Measurements from ENCODE around the gene LAPTM5.

LAPTM5 gene

DNA sequence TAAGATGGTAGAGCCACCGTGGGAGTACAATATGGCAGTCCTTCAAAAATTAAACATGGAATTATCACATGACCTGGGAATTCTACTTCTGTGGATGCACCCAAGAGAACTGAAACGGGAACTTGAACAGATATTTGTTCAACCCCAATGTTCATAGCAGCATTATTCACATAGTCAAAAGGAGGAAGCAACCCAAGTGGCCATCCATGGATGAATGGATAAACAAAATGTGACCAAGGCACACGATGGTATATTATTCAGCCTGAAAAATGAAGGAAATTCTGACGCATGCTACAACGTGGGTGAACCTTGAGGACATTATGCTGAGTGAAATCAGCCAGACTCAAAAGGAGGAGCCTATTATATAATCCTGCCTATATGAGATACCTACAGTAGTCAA is 22.8 kb upstream of the LAPTM5 start:
- H3K4me3 ChIP-seq (ENCODE audit: low read length): no peak overlapping the region

DNA sequence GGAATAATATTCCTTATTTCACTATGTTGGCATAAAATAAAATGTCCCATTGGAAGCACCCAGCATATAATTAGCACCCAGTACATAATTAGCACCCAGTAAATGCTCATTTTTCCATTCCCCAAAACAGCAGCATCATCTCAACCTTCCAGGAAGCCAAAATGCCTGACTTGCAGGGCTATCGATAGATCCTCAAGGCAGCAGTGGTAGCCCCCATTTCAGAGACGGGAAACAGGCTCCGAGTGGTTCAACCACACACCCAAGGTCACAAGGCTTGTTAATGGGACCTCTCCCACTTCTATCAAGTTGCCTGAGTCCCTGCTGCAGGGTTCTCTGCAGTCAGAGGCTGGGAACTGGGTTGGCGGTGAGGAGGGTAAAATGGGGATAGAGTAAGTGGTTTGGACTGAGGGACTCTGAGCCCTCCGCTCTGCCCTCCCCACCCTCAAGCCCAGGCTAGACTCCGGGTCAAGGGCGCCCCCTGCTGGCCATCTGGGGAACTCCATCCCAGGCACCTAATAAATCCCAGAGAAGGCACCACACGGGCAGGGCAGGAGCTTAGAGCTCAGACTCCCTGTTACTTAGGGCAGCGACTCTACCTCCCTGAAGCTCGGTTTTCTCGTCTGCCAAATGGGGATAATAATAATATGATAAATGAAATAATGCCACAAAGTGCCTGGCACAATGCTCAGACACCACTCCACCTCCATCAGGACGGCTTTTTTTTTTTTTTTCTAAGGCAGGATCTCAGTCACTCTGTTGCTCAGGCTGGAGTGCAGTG is 21.9 kb upstream of the LAPTM5 start:
- H3K4me3 ChIP-seq (ENCODE audit: low read length): no peak overlapping the region

More for the DNA sequence above, 22.8 kb upstream of the LAPTM5 start:
- no peak for TF ChIP-seq ZNF274 (IDR thresholded peaks at IDR 0.05; ENCODE audit: low read depth, low read length)

DNA sequence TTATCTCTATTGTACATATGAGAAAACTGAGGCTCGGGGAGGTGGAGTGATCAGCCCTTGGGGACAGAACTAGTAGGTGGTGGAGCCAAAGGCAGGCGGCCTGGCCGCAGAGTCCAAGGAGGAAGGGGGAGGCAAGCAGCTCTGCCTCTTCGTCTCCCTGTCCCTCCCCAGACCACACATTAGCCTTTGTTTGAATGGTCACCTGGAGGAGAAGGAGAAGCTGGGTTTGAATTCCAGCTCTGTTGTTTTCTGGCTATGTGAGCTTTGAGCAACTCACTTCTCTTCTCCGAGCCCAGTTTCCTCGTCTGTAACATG is 21.4 kb upstream of the LAPTM5 start:
- H3K4me3 ChIP-seq (ENCODE audit: low read length): no peak overlapping the region
- no peak for TF ChIP-seq ZNF274 (IDR thresholded peaks at IDR 0.05; ENCODE audit: low read depth, low read length)

More for the DNA sequence above, 21.9 kb upstream of the LAPTM5 start:
- no peak for TF ChIP-seq ZNF274 (IDR thresholded peaks at IDR 0.05; ENCODE audit: low read depth, low read length)

DNA sequence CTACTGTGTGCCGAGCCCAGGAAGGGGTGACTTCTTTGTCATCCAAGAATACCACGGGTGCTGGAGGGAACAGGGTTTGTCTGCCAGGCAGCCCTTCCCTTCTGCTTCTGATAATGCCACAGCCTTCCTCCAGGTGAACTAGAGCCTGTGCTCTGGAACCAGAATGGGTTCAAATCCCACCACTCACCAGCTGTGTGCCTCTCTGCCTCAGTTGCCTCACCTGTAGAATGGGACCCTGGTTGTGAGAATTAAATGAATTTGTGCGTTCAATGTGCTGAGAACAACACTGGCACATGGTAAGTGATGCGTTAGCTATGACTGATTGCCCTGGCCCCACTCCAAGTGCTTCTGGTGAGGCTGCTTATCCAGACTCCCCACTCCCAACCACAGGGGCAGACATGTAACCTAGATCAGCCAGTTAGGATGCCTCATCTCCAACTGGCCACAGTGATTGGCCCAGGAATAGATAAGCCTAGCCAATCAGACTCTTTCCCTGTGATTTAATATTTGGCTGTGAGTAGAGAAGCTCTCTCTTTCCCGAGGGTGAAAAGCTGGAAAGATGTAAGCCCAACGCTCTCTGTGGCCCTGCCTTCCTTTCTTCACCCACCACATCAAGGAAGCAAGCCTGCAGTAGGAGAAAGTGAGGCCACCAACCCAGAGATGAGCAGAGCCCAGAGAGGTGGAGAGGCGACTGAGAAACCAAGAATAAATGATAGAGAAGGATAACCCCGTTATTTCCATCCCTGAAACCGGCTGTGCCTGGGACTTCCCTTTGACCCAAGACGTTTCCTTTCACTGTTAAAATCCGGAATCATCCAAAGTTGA is 20.8 kb upstream of the LAPTM5 start:
- no peak for TF ChIP-seq ZNF274 (IDR thresholded peaks at IDR 0.05; ENCODE audit: low read depth, low read length)
- H3K4me3 ChIP-seq (ENCODE audit: low read length): no peak overlapping the region

DNA sequence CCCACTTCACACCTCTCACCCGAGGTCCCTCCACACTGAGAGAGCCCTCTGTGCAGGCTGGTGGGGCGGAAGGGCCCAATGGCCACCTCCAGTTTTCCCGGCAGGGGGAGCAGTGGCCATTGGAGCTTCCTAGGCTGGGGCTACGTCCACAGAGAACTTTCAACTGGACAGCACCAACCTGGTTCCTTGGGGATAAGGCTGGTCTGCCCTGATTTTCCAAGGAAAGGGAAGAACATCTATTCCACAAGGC is 20.3 kb upstream of the LAPTM5 start:
- TF ChIP-seq ZNF274 (IDR thresholded peaks at IDR 0.05; ENCODE audit: low read depth, low read length): no peak

DNA sequence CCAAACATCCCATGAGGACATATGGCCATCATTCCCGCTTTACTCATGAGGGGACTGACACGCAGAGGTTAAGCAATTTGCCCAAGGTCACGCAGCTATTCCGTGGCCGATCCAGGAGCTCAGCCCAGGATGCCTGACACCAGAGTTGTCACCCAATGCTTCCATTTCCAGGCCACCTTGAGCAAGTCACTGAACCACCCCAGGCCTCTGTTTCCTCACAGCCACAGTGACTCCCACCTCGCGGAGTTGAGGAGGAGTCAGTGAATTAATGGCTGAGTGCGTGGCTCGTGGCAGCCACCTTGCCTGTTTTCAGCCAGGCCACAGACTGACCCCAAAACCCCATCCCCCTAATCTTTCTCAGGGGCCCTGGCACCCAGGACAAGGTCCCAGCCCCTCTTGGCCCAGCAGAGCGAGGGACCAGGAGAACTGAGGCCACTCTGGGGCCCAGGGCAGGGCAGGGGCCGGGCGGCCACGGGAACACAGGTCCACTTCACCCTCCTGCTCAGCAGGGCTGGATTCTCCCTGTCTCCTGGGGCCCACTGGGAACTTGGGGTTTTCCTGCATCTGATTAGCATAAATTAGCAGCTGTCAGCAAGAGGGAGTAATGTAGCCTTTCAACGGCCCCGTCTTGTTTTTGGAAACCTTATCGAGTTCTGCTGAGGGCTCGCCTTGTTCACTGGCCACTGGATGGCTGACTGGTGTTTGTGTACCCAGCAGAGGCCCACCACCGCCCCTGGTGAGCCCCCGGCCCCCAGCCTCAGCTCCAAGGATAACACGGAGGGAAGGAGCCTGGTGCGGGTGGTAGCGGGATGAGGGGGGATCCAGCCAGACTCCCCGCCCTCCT is 19.7 kb upstream of the LAPTM5 start:
- no peak overlapping the region for H3K4me3 ChIP-seq (ENCODE audit: low read length)
- TF ChIP-seq ZNF274 (IDR thresholded peaks at IDR 0.05; ENCODE audit: low read depth, low read length): no peak

More for the DNA sequence above, 20.3 kb upstream of the LAPTM5 start:
- H3K4me3 ChIP-seq (ENCODE audit: low read length): no peak overlapping the region

DNA sequence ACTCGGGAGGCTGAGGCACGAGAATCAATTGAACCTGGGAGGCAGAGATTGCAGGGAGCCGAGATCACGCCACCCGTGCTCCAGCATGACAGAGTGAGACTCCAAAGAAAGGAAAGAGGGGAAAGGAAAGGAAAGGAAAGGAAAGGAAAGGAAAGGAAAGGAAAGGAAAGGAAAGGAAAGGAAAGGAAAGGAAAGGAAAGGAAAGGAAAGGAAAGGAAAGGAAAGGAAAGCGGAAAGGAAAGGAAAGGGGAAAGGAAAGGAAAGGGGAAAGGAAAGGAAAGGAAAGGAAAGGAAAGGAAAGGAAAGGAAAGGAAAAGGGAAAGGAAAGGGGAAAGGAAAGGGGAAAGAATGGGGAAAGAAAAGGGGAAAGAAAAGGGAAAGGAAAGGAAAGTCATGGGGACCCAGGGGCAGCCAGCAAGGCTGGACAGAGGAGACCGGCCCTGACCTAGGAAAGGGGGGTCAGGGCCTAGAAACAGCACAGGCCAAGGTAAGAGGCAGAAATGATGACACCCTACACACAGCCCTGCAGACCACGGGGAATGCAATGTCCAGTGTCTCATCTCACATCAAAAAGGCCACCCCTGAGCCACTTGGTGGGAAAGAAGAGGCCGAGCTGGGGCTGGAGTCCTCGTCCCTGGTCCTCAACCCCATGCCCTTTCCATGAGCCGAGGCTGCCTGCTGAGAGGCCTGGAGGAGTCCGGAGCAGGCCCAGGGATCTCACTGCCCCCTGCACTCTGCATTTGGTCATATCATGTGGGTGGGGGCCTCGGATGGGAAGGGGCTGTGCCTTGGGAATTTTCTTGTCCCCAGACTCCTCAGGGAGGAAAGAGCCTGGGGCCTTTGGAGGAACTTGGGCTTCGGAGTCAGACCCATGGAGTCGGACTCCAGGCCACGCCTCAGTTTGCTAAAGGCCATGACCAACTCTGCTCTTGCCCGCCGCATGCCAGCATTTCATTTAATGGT is 18.8 kb upstream of the LAPTM5 start:
- TF ChIP-seq ZNF274 (IDR thresholded peaks at IDR 0.05; ENCODE audit: low read depth, low read length): no peak
- H3K4me3 ChIP-seq (ENCODE audit: low read length): no peak overlapping the region

DNA sequence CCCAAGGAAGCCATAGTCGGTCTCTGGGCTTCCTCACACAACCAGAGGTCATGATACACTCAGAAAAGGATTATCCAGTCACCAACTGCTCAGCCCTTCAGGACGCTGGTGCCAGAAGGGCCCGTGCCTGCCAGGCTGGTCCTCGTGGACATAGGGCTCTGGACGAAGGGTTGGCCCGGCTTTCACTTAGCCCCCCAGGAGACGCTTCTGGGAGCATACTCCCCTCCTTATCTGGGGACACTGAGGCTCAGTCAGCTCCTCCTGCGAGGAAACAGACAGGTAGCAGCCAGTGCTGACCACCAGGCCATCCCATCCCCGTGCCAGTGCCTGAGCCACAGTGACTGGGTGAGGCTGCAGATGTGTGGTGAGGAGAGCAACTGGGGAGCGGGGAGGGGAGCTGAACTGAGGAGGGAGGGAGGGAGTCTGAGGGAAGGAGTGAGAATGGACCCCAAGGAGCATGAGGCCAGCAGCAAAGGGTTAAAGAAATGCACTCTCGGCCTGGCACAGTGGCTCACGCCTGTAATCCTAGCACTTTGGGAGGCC is 17.9 kb upstream of the LAPTM5 start:
- H3K4me3 ChIP-seq (ENCODE audit: low read length): no peak overlapping the region
- no peak for TF ChIP-seq ZNF274 (IDR thresholded peaks at IDR 0.05; ENCODE audit: low read depth, low read length)

DNA sequence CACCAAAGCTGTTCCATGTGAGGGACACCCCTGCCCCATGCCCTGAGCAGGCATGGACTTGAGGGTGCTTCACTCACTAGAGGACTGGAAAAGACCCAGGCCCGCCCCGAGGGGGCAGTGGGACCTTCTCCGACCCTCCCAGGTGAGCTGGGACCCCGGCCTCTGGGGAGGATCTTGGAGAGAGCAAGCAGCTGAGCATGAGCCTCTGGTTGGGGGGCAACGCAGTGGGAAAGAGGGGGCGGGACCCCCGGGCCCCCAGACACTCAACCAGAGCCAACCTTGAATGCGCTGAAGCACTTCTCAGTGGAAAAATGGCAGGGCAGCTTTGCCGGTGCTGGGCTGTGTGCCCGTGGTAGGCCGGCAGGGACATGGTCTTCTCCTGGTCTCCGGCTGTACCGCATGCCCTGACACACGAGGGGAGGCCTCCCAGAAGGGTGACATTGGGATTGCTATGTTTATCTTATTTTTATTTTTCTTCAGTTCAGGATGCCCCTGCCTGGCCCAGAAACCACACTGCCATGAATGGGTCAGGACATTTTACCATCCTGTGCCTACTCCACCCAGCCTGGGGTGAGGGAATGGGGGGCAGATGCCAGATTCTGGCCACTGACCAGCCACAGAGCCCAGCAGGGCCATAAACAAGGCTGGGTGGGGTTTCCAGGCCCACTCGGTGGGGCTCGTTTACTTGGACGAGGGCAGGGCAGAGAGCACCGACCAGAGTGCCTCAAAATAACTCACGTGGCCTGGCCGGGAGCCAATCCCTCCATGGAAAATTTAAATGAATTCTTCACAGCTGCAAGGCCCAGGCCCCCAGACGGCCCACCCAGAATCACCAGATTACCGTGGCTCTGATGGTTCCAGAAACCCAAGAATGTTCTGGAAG is 17.2 kb upstream of the LAPTM5 start:
- H3K4me3 ChIP-seq (ENCODE audit: low read length): no peak overlapping the region
- no peak for TF ChIP-seq ZNF274 (IDR thresholded peaks at IDR 0.05; ENCODE audit: low read depth, low read length)

DNA sequence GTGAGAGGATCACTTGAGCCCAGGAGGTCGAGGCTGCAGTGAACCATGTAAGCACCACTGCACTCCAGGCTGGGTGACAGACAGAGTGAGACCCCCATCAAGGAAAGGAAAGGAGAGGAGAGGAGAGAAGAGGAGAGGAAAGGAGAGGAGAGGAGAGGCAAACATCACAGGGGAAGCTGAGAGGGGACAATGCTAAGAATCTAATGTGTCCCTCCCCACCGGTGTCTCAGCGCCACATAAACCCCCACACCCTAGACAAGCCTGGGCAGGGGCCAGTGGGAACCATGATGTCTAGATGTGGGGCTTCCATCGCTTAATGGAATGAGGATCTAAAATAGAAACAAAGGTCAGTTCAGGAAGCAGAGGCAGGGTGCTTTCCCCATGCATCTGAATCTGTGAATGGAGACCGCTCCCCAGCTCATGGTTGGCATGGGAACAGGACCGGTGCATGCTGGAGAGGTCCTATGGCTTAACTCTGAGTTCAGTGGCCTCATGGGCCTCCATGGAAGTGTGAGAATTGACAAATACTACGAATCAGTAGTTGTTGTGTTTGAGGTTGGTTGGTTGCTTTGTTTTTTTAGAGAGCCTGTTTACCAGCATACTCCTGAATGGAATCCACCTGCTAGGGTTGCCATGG is 16.3 kb upstream of the LAPTM5 start:
- no peak overlapping the region for H3K4me3 ChIP-seq (ENCODE audit: low read length)
- no peak for TF ChIP-seq ZNF274 (IDR thresholded peaks at IDR 0.05; ENCODE audit: low read depth, low read length)

DNA sequence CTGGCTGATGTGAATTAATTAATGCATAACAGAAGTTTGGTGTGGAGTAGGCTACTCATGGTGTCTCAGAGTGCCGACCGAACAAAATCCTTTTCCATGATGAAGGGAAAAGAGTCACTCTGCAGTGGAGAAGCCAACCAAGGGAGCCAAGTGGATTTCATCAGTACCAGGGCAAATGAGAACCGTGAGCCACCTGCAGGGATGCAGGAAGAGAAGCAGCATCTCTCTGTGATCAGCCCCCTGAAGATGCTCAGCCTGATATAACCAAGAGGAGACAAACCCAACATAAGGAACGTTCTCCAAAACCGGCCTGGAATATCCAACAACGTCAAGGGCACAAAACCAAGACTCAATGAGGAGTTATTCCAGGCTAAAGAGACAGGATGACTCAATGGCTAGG is 13.4 kb upstream of the LAPTM5 start:
- H3K4me3 ChIP-seq (ENCODE audit: low read length): no peak overlapping the region
- TF ChIP-seq ZNF274 (IDR thresholded peaks at IDR 0.05; ENCODE audit: low read depth, low read length): no peak

DNA sequence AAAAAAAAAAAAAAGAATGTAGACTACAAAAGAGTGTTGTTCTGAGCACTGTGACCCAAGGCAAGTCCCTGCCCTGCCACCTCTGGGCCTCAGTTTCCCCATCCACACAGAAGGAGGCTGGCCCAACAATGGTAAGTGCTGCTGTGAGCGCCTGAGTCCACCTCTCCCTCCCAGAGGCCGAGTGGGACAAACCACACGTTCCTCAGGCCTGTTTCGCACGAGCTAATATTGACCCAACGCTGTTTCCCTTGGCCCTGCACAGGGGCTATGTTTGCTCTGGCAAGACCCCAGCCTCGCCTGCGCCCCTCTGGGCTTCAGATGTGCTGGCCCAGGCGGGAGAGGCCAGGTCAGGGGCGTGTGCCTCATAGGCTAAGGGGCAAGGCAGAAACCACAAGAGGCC is 12.6 kb upstream of the LAPTM5 start:
- H3K4me3 ChIP-seq (ENCODE audit: low read length): no peak overlapping the region
- TF ChIP-seq ZNF274 (IDR thresholded peaks at IDR 0.05; ENCODE audit: low read depth, low read length): no peak

Data from GM08714 (cell line).